ENCODE results near the gene RILP.
"Not testable (repeated sequence)": the region's sequence is repeated elsewhere in the genome, so short reads cannot be mapped to it uniquely, and the experiment has no call there.

The RILP gene

GRCh38 chr17:1649844-1650501, at the start of gene RILP:
RILP (minus strand) TSS chr17:1649866; CDS start chr17:1649804, 62 bp downstream.
- no peak for DNase-seq (ENCODE audit: low read depth in 2 of 2, low spot score in 1 of 2)

- no peak for DNase-seq (ENCODE audit: low read depth in 2 of 2, low spot score in 1 of 2)
Observed at GRCh38 chr17:1697681-1698080, 48.0 kb upstream of the RILP start.

- no peak for DNase-seq (ENCODE audit: low read depth in 2 of 2, low spot score in 1 of 2)
Observed at GRCh38 chr17:1695365-1695764, 45.7 kb upstream of the RILP start.

GRCh38 chr17:1693339-1693738, 43.7 kb upstream of the RILP start:
- no peak for DNase-seq (ENCODE audit: low read depth in 2 of 2, low spot score in 1 of 2)

GRCh38 chr17:1690544-1691221, 41.0 kb upstream of the RILP start:
- DNase-seq (ENCODE audit: low read depth in 2 of 2, low spot score in 1 of 2): no peak

GRCh38 chr17:1688405-1688804, 38.7 kb upstream of the RILP start:
- not testable (repeated sequence) for DNase-seq (ENCODE audit: low read depth in 2 of 2, low spot score in 1 of 2)

GRCh38 chr17:1686086-1686485, 36.4 kb upstream of the RILP start:
- DNase-seq (ENCODE audit: low read depth in 2 of 2, low spot score in 1 of 2): no peak

- peak; percentile 96 for DNase-seq (ENCODE audit: low read depth in 2 of 2, low spot score in 1 of 2)
Observed at GRCh38 chr17:1684378-1685189, 34.9 kb upstream of the RILP start, which contains the start of gene PRPF8. PRPF8 (minus strand) TSS chr17:1684867; CDS start chr17:1684571, 296 bp downstream.

GRCh38 chr17:1683459-1683858, 33.8 kb upstream of the RILP start:
- DNase-seq (ENCODE audit: low read depth in 2 of 2, low spot score in 1 of 2): no peak

GRCh38 chr17:1676401-1676800, 26.7 kb upstream of the RILP start:
- DNase-seq (ENCODE audit: low read depth in 2 of 2, low spot score in 1 of 2): no peak

GRCh38 chr17:1673041-1673785, 23.5 kb upstream of the RILP start:
- no peak for DNase-seq (ENCODE audit: low read depth in 2 of 2, low spot score in 1 of 2)

- DNase-seq (ENCODE audit: low read depth in 2 of 2, low spot score in 1 of 2): not testable (repeated sequence)
Observed at GRCh38 chr17:1663934-1664333, 14.3 kb upstream of the RILP start.

- DNase-seq (ENCODE audit: low read depth in 2 of 2, low spot score in 1 of 2): no peak
Observed at GRCh38 chr17:1661045-1661444, 11.4 kb upstream of the RILP start.

GRCh38 chr17:1658100-1658499, 8.4 kb upstream of the RILP start:
- DNase-seq (ENCODE audit: low read depth in 2 of 2, low spot score in 1 of 2): no peak

- no peak for DNase-seq (ENCODE audit: low read depth in 2 of 2, low spot score in 1 of 2)
Observed at GRCh38 chr17:1653735-1654134, 4.1 kb upstream of the RILP start.

GRCh38 chr17:1652794-1653193, 3.1 kb upstream of the RILP start:
- DNase-seq (ENCODE audit: low read depth in 2 of 2, low spot score in 1 of 2): not testable (repeated sequence)

GRCh38 chr17:1651559-1651844, 1.8 kb upstream of the RILP start:
- no peak for DNase-seq (ENCODE audit: low read depth in 2 of 2, low spot score in 1 of 2)

GRCh38 chr17:1650731-1651558, 1.3 kb upstream of the RILP start:
- no peak for DNase-seq (ENCODE audit: low read depth in 2 of 2, low spot score in 1 of 2)

GRCh38 chr17:1648963-1649843, 463 bp downstream of the RILP start:
- DNase-seq (ENCODE audit: low read depth in 2 of 2, low spot score in 1 of 2): peak; percentile 82 to 83
